Naive thymus-derived CD8-positive, alpha-beta T cell (primary cell): ENCODE measurements around the gene SPDYE6. TPM values are rescaled to one million over a fixed set of nuclear protein-coding genes. Genes with fewer than 3 reads are reported as not detected.
"Not testable (repeated sequence)": the region's sequence is repeated elsewhere in the genome, so short reads cannot be mapped to it uniquely, and the experiment has no call there.

Experiments
- ATAC-seq, 2 donors: fragments of 150-1000 bp; cut with Tn5 transposase in 1 of 2; sonication (Bioruptor Pico), chemical (Tn5 transposase) in 1 of 2; 1 replicate in 1 of 2; 2 replicates in 1 of 2; pipeline ENCODE4 v1.10.0; 2021; ENCODE audit warnings: mild to moderate bottlenecking in 2 of 2, moderate library complexity in 2 of 2
- POLR2A ChIA-PET: fragments of 350-600 bp; sonication (Branson Sonifier 250); formaldehyde crosslinking; loops from one replicate; lab custom pipeline; 2021; ENCODE audit warnings: antibody characterized with exemption; lab: Charles Lee
- DNase-seq, 10 donors: peaks; one replicate each; pipeline versions ENCODE4 v3.0.0 to v3.0.0-alpha.2; 2020 to 2022
- H3K27ac Mint-ChIP-seq, 10 donors: one replicate each; pipeline ENCODE4 v1.8.0; 2020 to 2022; ENCODE audit warnings: mild to moderate bottlenecking in 10 of 10, mixed read lengths in 10 of 10, moderate library complexity in 4 of 10, inconsistent platforms in 1 of 10
- H3K27me3 Mint-ChIP-seq, 5 donors: one replicate each; pipeline ENCODE4 v1.8.0; 2021 to 2022; ENCODE audit warnings: mixed read lengths in 5 of 5
- H3K36me3 Mint-ChIP-seq, 3 donors: one replicate each; pipeline ENCODE4 v1.8.0; 2020 to 2022; ENCODE audit warnings: mixed read lengths in 3 of 3, mild to moderate bottlenecking in 2 of 3, inconsistent platforms in 1 of 3
- H3K4me1 Mint-ChIP-seq, 4 donors: one replicate each; pipeline ENCODE4 v1.8.0; 2021 to 2022; ENCODE audit warnings: mixed read lengths in 4 of 4
- H3K4me3 Mint-ChIP-seq, 10 donors: one replicate each; pipeline ENCODE4 v1.8.0; 2020 to 2022; ENCODE audit warnings: mild to moderate bottlenecking in 10 of 10, mixed read lengths in 10 of 10, moderate library complexity in 6 of 10, inconsistent platforms in 1 of 10
- H3K9me3 Mint-ChIP-seq, 9 donors: one replicate each; pipeline ENCODE4 v1.8.0; 2020 to 2022; ENCODE audit warnings: mixed read lengths in 9 of 9, mild to moderate bottlenecking in 3 of 9, inconsistent platforms in 1 of 9, moderate library complexity in 1 of 9
- polyA plus RNA-seq, 3 donors: library from polyadenylated mRNA; unstranded; fragments of 300-500 nt; fragmentation: Illumina TruSeq; gene quantifications; one replicate each; pipeline ENCODE4 v1.2.3, GENCODE V29; 2021
- total RNA-seq, 8 experiments: library from RNA in 2 of 8; stranded (reverse) in 2 of 8; gene quantifications; one replicate each; pipeline ENCODE4 v1.2.3 and lab custom pipeline; 2021 to 2026

SPDYE6 gene
- total RNA-seq (not detected), polyA plus RNA-seq (under 1 TPM in 2 of 3 donors, not detected in 1; 0.25 to 0.52 TPM), total RNA-seq (lab: John Stamatoyannopoulos, UW) (0 to 0.06 (median 0) reads per million in 6 experiments)

GRCh38 chr7:102356344-102356743 is at the start of gene SPDYE6:
TSS of gene SPDYE6 (minus strand) at chr7:102356444. CDS start at chr7:102356023, 421 bp downstream.
- H3K27ac Mint-ChIP-seq, POLR2A ChIA-PET, H3K36me3 Mint-ChIP-seq: not testable (repeated sequence)

GRCh38 chr7:102404862-102405188 is 48.6 kb upstream of the SPDYE6 start:
- POLR2A ChIA-PET, result interaction anchor here (0.7 to 2.8 kb wide), 8 partner anchors 8 to 66 kb away, joined by 3 to 12 read pairs (median 4); partner anchors contain the start of genes ALKBH4, ORAI2 and PRKRIP1
- not testable (repeated sequence) for H3K27ac Mint-ChIP-seq

More at GRCh38 chr7:102356344-102356743, at the start of gene SPDYE6:
- not testable (repeated sequence) for ATAC-seq, H3K4me3 Mint-ChIP-seq, H3K9me3 Mint-ChIP-seq, H3K27me3 Mint-ChIP-seq, DNase-seq, H3K4me1 Mint-ChIP-seq

GRCh38 chr7:102404005-102404861 is 48.0 kb upstream of the SPDYE6 start:
- Mint-ChIP-seq H3K4me1 (peaks cover 5 to 24% (median 11%) of the 10 kb centered on the region in 4 donors), H3K27ac (peak overlapping the region in 3 of 10 donors; percentile 27 to 50 (median 47)), H3K4me3 (no peak overlapping the region), H3K9me3 (no peaks in the 10 kb centered on the region), H3K36me3 (peaks cover 0 to 95% (median 17%) of the 10 kb centered on the region in 3 donors), H3K27me3 (no peaks in the 10 kb centered on the region)
- ATAC-seq (peak; percentile 99 to 100), DNase-seq (peak in 9 of 10 donors; percentile 32 to 74 (median 46))
- POLR2A ChIA-PET, result interaction anchor here (0.7 to 2.8 kb wide), 10 partner anchors 8 to 67 kb away, joined by 3 to 12 read pairs (median 4); partner anchors contain the start of genes ALKBH4, ORAI2 and PRKRIP1

More at GRCh38 chr7:102404862-102405188, 48.6 kb upstream of the SPDYE6 start:
- H3K4me3 Mint-ChIP-seq, H3K9me3 Mint-ChIP-seq, DNase-seq, ATAC-seq, H3K27me3 Mint-ChIP-seq: not testable (repeated sequence)
- Mint-ChIP-seq H3K4me1 (peaks cover 5 to 22% (median 9%) of the 10 kb centered on the region in 4 donors), H3K36me3 (peaks cover 3 to 95% (median 21%) of the 10 kb centered on the region in 3 donors)

GRCh38 chr7:102403563-102403962 is 47.3 kb upstream of the SPDYE6 start:
- DNase-seq (no peak), ATAC-seq (no peak)
- Mint-ChIP-seq H3K36me3 (peaks cover 0 to 95% (median 15%) of the 10 kb centered on the region in 3 donors), H3K4me1 (peaks cover 5 to 21% (median 11%) of the 10 kb centered on the region in 4 donors), H3K27me3 (no peaks in the 10 kb centered on the region), H3K4me3 (no peak overlapping the region), H3K9me3 (no peaks in the 10 kb centered on the region), H3K27ac (peak overlapping the region in 2 of 10 donors; percentile 59 to 65)
- POLR2A ChIA-PET, result interaction anchor here (1.0 to 1.1 kb wide), 2 partner anchors 12 to 22 kb away, joined by 3 to 4 read pairs; no protein-coding TSS in a partner anchor

- no peaks in the 10 kb centered on the region for H3K27me3 Mint-ChIP-seq
- H3K36me3 Mint-ChIP-seq, result peaks cover 0 to 67% (median 8%) of the 10 kb centered on the region in 3 donors
Observed at GRCh38 chr7:102400360-102400759, 44.1 kb upstream of the SPDYE6 start.

GRCh38 chr7:102398543-102398942 is 42.3 kb upstream of the SPDYE6 start:
- Mint-ChIP-seq H3K9me3 (no peaks in the 10 kb centered on the region), H3K4me3 (peak overlapping the region in 1 of 10 donors; percentile 6), H3K27ac (peak overlapping the region in 1 of 10 donors; percentile 33), H3K27me3 (no peaks in the 10 kb centered on the region), H3K36me3 (peaks cover 0 to 50% (median 8%) of the 10 kb centered on the region in 3 donors), H3K4me1 (peaks cover 14 to 28% (median 24%) of the 10 kb centered on the region in 4 donors)
- ATAC-seq (no peak), DNase-seq (no peak)
- POLR2A ChIA-PET, result no interaction called here

More at GRCh38 chr7:102400360-102400759, 44.1 kb upstream of the SPDYE6 start:
- ATAC-seq (no peak), DNase-seq (no peak)
- H3K27ac Mint-ChIP-seq, result peak overlapping the region in 1 of 10 donors; percentile 25
- H3K9me3 Mint-ChIP-seq, result no peaks in the 10 kb centered on the region
- POLR2A ChIA-PET, result interaction anchor here (1.1 kb wide), 2 partner anchors 26 to 72 kb away, joined by 4 read pairs; no protein-coding TSS in a partner anchor
- H3K4me3 Mint-ChIP-seq, result no peak overlapping the region
- H3K4me1 Mint-ChIP-seq, result peaks cover 19 to 35% (median 30%) of the 10 kb centered on the region in 4 donors

- DNase-seq (no peak), ATAC-seq (no peak)
- peak overlapping the region; percentile 89 to 99 (median 95) for H3K4me3 Mint-ChIP-seq
- POLR2A ChIA-PET, result interaction anchor here (1.0 to 3.2 kb wide), 12 partner anchors 9 to 75 kb away, joined by 3 to 12 read pairs (median 6); no protein-coding TSS in a partner anchor
- H3K27me3 Mint-ChIP-seq, result no peaks in the 10 kb centered on the region
- peaks cover 0 to 34% (median 2%) of the 10 kb centered on the region in 3 donors for H3K36me3 Mint-ChIP-seq
- peak overlapping the region; percentile 86 to 99 (median 96) for H3K27ac Mint-ChIP-seq
- no peaks in the 10 kb centered on the region for H3K9me3 Mint-ChIP-seq
- peaks cover 16 to 28% (median 23%) of the 10 kb centered on the region in 4 donors for H3K4me1 Mint-ChIP-seq
Observed at GRCh38 chr7:102396710-102397019, 40.4 kb upstream of the SPDYE6 start.

GRCh38 chr7:102395873-102396709 is 39.8 kb upstream of the SPDYE6 start, which contains the start of gene PRKRIP1:
TSS of gene PRKRIP1 (plus strand) at chr7:102396363. CDS start at chr7:102396412, 49 bp downstream.
- ATAC-seq, result peak; percentile 97 to 99
- H3K9me3 Mint-ChIP-seq, result no peaks in the 10 kb centered on the region

GRCh38 chr7:102395592-102395872 is 39.3 kb upstream of the SPDYE6 start:
- Mint-ChIP-seq H3K9me3 (no peaks in the 10 kb centered on the region), H3K27ac (peak overlapping the region; percentile 86 to 99 (median 96)), H3K4me1 (peaks cover 14 to 28% (median 23%) of the 10 kb centered on the region in 4 donors), H3K27me3 (no peaks in the 10 kb centered on the region), H3K36me3 (peaks cover 0 to 23% (median 2%) of the 10 kb centered on the region in 3 donors), H3K4me3 (peak overlapping the region; percentile 89 to 99 (median 95))
- ATAC-seq (no peak), DNase-seq (no peak)
- POLR2A ChIA-PET, result interaction anchor here (0.5 to 3.2 kb wide), 15 partner anchors 8 to 1152 kb away, joined by 3 to 14 read pairs (median 5); no protein-coding TSS in a partner anchor

More at GRCh38 chr7:102395873-102396709, 39.8 kb upstream of the SPDYE6 start, which contains the start of gene PRKRIP1:
- DNase-seq, result peak; percentile 73 to 95 (median 90)
- Mint-ChIP-seq H3K4me3 (peak within 1 kb of the TSS; percentile 89 to 99 (median 95)), H3K4me1 (peaks cover 16 to 28% (median 23%) of the 10 kb centered on the region in 4 donors), H3K27me3 (no peaks in the 10 kb centered on the region), H3K36me3 (peaks cover 0 to 29% (median 2%) of the 10 kb centered on the region in 3 donors), H3K27ac (peak within 1 kb of the TSS; percentile 86 to 99 (median 96))
- POLR2A ChIA-PET, result interaction anchor here (0.5 to 3.2 kb wide), 18 partner anchors 9 to 1152 kb away, joined by 3 to 14 read pairs (median 6); no protein-coding TSS in a partner anchor

- H3K9me3 Mint-ChIP-seq, result no peaks in the 10 kb centered on the region
- no peak for ATAC-seq
- peak overlapping the region in 4 of 10 donors; percentile 31 to 65 (median 59) for H3K27ac Mint-ChIP-seq
- DNase-seq, result no peak
- H3K4me3 Mint-ChIP-seq, result peak overlapping the region in 1 of 10 donors; percentile 33
- no peaks in the 10 kb centered on the region for H3K27me3 Mint-ChIP-seq
- POLR2A ChIA-PET, result interaction anchor here (0.6 kb wide), 1 partner anchor 111 kb away, joined by 3 read pairs; no protein-coding TSS in a partner anchor
- peaks cover 0 to 8% (median 0%) of the 10 kb centered on the region in 3 donors for H3K36me3 Mint-ChIP-seq
- peaks cover 12 to 25% (median 21%) of the 10 kb centered on the region in 4 donors for H3K4me1 Mint-ChIP-seq
Observed at GRCh38 chr7:102393467-102393866, 37.2 kb upstream of the SPDYE6 start.

GRCh38 chr7:102392330-102392729 is 36.1 kb upstream of the SPDYE6 start:
- no peaks in the 10 kb centered on the region for H3K9me3 Mint-ChIP-seq
- ATAC-seq (no peak), DNase-seq (no peak)
- H3K36me3 Mint-ChIP-seq, result peaks cover 0 to 9% (median 0%) of the 10 kb centered on the region in 3 donors
- POLR2A ChIA-PET, result no interaction called here
- H3K27me3 Mint-ChIP-seq, result no peaks in the 10 kb centered on the region
- H3K4me3 Mint-ChIP-seq, result no peak overlapping the region
- H3K4me1 Mint-ChIP-seq, result peaks cover 10 to 19% (median 15%) of the 10 kb centered on the region in 4 donors
- peak overlapping the region in 1 of 10 donors; percentile 73 for H3K27ac Mint-ChIP-seq
